Right ventricle myocardium inferior (tissue), 1 donor: ENCODE results near the gene GJA5. TPM values are rescaled to one million over a fixed set of nuclear protein-coding genes. Genes with fewer than 3 reads are reported as not detected.

Experiments
- ATAC-seq: fragments of 200-7000 bp; cut with Tn5 transposase; one replicate; pipeline ENCODE4 v1.9.1; 2020; ENCODE audit warnings: mild to moderate bottlenecking, moderate library complexity
- DNase-seq: peaks from one replicate; pipeline ENCODE4 v3.0.0; 2021; ENCODE audit errors: missing footprints
- intact Hi-C: fragments of 100-400 bp; cut with DNase I; formaldehyde crosslinking; loops from one replicate; pipeline ENCODE4 v1.11.0; 2022
- long read RNA-seq: library from polyadenylated mRNA; unstranded; transcript quantifications from one replicate; pipeline ENCODE4 v2.0.0, GENCODE V29; 2021
- total RNA-seq: library from RNA; stranded (reverse); fragmentation: NEBNext Ultra II Directional; extraction: Animal tissue kit (Norgen Biotek cat#: 25700); gene quantifications from one replicate; pipeline ENCODE4 v1.2.1, GENCODE V29; 2021
- donor health status: DM: no; HTN: yes; CAD: no; lungs with severe emphysema.

Gene GJA5
- total RNA-seq, result 11.3 TPM
- long read RNA-seq, transcript GJA5-203 (2 exons, 3,183 nt), result major isoform, 7 of 12 reads
- long read RNA-seq, partial matches to known transcripts, result 0 of 12 reads
- long read RNA-seq, other reads (novel, unspliced or antisense), result 4 of 12 reads

DNA sequence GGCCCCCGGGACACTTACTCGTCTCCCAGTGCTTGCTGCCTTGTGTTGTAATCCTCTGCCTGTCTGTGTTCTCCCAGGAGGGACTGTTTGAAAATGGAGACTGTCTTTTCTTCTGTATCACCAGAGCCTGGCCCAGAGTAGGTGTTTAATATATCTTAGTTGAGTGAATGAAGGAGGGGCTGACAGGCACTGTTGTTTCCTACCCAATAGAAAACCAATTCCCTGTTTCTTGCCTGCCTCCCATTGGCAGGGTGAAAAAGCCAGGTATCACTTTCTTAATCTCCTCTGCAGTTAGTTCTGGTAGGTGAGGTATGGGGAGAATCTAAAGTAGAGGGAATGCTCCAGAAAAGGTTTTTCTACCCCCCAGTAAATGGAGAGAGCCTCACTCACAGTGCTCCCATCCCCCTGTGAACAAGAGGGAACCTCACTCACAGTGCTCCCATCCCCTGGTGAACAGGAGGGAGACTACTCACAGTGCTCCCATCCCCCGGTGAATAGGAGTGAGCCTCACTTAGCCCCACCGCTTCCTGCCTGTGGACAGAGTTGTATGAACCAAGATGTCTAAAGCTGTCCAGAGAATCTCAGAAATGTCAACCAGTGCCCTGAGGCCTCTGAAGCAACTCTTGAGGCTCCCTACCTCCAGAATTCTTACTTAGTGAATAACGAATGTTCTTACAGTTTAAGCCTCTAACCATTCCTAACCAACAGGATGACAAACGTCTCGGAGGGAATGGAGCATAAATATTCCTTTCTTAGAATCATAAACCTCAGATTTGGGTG lies at the start of gene GJA5:
TSS of gene GJA5 (minus strand) at position 122 of the 780 bp plus-strand sequence. CDS start 1,364 bp downstream, outside the sequence.
- intact Hi-C loops, result no loop called here

DNA sequence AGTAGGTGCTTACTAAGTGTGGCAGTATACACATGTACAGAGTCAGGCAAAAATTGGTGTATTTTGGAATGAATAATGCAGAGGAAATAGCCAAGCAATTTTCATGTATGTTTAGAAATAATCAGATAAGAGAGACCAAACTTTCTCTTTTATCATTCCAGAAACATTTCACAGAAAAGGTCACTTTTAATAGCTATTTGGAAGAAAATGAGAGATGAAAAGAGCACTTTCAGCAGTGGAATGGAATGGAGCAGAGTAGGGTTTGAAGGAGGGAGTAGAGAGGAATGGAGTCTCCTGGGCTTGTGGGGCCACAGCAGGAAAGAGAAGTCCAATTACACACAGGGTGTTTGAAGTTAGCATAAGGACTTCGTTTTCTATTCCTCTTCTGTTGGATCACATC lies 48.8 kb upstream of the GJA5 start:
- no peak for ATAC-seq

More for the DNA sequence above, at the start of gene GJA5:
- DNase-seq (no peak), ATAC-seq (no peak)

DNA sequence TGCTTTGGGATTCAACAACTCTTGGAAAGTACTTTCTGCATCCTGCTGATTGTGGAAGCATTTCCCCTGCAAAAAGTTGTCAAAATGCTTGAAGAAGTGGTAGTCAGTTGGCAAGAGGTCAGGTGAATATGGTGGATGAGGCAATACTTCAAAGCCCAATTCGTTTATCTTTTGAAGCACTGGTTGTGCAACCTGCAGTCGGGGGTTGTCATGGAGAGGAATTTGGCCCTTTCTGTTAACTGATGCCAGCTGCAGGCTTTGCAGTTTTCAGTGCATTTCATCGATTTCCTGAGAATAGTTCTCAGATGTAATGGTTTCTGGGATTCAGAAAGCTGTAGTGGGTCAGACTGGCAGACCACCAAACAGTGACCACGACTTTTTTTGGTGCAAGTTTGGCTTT lies 47.6 kb upstream of the GJA5 start:
- ATAC-seq (no peak), DNase-seq (no peak)
- intact Hi-C loops, result no loop called here

More for the DNA sequence above, 48.8 kb upstream of the GJA5 start:
- no peak for DNase-seq
- intact Hi-C loops, result no loop called here

DNA sequence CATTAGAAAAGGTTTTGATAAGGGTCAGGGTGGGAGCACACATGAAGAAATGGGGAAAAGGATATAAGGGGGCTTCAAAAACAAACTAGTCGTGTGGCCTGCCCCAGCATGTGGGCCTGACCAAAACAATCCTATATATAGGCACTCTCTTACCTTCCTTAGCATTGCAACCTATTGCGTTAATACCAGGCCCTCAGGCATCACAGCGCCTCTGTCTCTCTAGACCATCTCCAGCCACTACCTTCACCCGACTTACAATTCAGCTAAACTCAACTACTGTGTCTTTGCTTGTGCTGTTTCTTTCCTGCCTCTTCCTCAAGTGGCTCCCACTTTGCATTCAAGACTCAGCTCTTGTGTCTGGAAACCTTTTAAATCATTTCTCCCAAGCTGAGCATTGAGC lies 47.0 kb upstream of the GJA5 start:
- no peak for ATAC-seq
- intact Hi-C loops, result no loop called here
- DNase-seq, result no peak

DNA sequence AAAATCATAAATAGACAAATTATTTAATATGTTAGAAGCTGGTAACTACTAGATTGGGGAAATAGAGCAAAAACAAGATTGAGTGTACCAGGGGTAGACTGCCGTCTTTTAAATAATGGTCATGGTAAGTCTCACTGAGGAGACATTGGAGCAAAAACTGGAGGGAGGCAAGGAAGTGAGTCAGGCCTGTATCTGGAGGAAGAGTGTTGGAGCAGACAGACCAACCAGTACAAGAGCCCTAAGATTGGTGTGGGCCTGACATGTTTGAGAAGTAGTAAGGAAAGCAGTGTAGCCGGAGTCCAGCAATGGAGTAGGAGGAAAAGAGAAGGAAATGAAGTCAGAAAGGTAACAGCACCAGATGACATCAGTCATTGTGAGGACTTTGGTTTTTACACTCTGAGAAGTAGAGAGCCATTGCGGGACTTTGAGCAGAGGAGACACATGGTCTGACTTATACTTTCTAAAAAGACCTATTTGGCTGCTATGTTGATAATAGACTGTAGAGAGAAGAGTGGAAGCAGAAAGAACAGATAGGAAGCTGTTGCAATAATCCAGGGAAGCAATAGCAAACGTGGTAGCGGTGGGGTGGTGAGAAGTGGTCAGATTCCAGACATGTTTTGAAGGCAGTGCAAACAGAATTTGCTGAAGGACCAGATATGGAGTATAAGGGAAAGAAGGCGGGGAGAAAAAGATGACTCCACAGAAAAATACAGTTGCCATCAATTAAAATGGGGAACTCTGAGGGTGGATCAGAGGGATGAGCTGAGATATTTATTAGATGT lies 44.7 kb upstream of the GJA5 start:
- DNase-seq (no peak), ATAC-seq (no peak)
- intact Hi-C loops, result no loop called here

DNA sequence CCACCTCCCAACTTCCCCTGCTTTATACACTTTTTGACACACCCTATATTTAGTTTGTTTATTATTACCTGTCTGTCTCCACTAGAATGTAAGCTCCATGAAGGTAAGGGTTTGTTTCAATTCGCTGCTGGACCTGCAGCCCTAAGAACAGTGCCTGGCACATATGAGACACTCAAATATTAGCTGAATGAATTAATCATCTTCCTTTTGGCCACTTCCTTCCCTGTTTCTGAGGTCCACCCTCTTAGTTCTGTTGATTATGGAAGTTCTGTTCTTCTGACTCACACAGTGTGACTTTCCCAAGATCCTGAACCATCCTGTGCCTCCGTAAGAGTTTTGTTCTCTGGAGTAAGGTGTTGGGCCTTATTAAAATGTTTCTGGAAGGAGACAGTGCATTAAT lies 40.4 kb upstream of the GJA5 start:
- intact Hi-C loops, result no loop called here
- DNase-seq, result no peak
- ATAC-seq, result no peak

DNA sequence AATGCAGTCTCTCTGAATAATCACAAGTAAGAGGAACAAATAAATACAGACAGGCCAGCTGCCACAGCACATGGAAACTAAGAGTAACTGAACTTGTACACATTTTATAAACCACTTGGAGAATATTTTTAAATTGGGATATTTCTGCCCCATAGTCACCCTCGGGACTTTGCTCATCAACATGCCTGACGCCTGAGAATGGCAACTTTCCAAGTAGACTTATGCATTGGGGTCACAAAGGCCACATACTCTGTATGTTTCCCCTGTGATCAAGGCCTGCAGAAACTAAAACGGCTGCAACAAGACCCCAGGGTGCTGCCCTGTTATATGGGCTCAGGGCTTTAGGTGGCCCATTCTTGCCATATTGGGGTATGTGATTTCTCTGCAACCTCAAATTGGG lies 38.3 kb upstream of the GJA5 start:
- ATAC-seq, result no peak

DNA sequence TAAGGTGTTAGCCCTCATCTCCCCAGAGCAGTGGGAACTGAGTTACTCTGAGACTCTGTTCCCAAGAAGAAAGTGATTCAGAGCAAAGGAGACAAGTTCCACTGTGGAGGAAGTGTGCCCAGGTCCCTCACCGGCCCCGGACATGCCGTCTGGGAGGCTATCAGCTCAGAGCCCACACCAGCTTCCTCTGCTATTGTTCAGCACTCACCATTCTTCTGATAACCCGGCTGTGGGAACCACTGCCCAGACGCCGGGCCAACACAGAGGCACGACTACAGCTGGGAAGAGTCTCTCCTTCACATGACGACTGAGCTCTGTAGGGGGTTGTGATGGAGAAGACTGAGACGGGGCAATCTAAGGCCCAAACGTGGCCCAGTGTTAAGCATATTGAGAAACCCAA lies 34.2 kb upstream of the GJA5 start:
- ATAC-seq, result peak; percentile 71
- intact Hi-C loops, result no loop called here
- DNase-seq, result no peak

More for the DNA sequence above, 38.3 kb upstream of the GJA5 start:
- intact Hi-C loops, result no loop called here
- DNase-seq, result no peak

DNA sequence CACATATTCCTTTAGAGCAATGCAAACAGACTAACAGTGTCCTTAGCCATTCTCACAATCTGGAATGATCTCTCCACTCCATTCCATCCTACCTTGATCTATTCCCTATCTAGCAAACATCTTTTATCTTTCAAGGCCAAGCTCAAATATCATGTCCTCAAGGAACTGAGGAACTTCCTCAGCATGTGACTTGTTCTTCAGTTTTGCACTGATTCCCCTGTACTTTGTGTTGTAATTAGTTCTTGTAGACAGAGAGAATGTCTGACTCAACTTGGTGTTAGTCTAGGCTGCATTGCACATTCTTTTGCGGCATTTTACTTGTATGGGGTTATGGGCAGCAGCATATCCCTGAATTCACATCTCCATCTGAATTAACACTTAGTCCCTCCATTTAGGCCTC lies 31.5 kb upstream of the GJA5 start:
- ATAC-seq, result no peak
- intact Hi-C loops, result no loop called here
- DNase-seq, result no peak

DNA sequence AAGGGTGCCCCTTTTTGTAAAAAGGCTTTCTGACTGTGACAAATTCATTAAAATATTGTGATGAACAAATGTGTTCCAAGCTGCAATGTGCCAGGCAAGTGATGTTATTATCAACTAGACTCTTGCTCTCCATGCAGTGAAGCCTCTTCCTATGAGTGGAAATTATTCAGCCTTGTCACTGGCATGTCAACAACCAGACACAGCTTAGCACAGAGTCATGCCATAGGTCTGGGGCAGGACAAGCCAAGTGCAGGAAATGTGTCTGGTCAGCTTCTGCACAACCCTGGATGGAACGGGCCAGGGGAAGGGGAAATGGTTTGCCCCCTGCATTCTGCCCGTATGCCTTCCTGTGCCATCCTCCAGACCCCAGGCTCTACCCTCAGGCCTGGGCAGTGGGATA lies 27.4 kb upstream of the GJA5 start:
- intact Hi-C loops, result no loop called here
- peak; percentile 71 for ATAC-seq
- no peak for DNase-seq

DNA sequence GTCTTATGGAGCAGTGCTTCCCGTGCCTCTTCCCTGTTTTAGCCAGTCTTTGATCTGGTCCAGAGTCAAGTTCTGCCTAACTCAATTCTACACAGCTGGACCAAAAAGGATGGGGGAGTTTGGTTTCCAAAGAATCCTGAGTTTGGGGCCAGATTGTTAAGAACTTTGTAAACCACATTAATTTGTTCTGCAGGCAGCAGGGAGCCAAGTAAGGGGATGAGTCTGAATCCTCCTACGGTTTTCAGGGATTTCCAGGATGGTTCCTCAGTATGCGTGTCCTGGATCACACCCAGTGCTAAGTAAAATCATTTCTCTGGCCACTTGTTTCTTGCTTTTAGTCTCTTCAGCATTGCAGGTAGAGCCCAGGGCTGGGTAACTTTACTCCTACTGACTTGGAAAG lies 26.1 kb upstream of the GJA5 start:
- DNase-seq (no peak), ATAC-seq (no peak)
- intact Hi-C loops, result no loop called here

DNA sequence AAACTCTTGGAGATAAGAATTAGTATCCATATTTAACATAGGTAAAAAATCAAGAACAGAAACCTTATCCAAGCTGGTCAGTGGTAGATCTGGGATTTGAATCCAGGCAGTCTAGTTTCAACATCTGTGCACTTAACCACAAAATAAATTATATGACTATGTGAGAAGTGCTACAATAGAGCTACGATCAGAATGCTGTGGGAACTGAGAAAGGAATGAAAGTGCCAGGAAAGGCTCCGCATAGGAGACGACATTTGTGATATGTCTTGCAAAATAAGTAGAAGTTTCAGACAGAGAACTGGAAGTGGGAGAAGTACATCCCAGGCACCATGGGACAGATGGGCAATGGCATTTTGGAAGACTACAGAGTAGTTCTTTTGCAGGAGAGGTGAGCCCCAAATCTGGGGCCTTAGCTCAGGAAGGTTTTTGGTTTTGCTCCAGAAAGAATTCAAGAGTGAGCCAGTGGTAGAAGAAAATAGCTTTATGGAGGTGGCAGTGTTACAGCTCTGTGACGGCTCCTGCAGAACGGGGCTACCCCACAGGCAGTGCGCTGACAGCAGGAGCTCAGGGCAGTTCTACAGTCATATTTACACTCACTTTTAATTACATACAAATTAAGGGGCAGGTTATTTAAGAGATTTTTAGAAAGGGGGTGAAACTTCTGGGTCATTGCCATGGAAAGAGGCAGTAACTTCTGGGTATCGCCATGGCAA lies 25.5 kb upstream of the GJA5 start:
- intact Hi-C loops, result no loop called here
- no peak for DNase-seq
- no peak for ATAC-seq

DNA sequence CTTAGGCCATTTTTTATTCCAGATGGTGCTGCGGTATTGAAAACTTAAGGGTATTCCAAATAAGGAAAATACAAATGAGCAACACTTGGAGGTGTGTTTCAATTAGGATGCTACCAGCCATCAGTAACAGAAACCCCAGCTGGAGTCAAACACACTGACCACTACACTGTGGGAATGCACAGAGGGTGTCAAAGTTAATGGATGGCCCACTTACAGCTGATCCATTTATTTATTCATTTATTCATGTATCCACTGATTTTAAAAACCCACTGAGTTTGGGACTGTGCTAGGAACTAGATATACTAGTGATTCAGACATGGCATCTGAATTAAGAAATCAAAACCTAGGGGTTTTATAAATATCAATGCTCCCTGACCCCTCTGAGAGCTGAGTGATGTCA lies 24.5 kb upstream of the GJA5 start:
- intact Hi-C loops, result no loop called here

DNA sequence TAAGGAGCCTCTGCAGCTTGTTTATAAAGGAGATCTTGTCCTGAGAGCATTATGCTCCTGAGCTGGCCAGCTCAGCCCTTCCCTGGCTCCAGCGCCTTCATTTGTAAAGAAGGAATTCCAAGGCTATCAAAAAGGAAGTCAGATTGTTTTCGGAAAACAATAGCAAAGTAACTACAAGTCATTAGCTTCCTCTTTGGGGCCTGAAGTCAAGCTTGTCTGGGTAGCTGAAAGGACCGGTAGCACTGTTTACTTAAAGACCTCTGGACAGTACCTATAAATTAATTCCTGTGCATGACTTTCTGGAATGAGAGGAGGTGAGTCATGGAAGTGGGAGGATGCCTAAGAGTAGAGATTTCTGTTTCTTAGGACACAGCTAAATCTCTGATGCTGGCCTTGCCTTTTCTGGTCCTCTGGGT lies 20.7 kb upstream of the GJA5 start:
- ATAC-seq (no peak), DNase-seq (no peak)
- intact Hi-C loops, result no loop called here

More for the DNA sequence above, 24.5 kb upstream of the GJA5 start:
- DNase-seq (no peak), ATAC-seq (no peak)

DNA sequence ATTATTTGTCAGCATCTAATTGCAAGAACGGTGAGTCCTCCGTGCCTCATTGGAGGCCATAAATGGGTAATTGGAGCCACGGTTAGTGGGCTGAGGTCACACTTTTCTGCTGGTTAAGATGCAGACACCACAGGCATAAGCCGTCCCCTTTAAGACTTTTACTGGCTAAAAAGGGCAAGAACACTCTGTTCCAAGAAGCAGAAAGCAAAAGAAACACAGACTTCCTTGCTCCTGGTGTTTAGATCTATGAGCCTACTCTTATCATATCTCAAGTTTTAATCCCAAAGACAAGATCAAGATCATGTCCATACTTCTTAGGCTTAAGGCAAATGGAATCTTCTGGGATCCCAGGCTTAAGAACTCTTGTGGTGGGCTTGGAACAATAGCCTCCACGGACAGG lies 17.3 kb upstream of the GJA5 start:
- DNase-seq (no peak), ATAC-seq (no peak)
- intact Hi-C loops, result no loop called here

DNA sequence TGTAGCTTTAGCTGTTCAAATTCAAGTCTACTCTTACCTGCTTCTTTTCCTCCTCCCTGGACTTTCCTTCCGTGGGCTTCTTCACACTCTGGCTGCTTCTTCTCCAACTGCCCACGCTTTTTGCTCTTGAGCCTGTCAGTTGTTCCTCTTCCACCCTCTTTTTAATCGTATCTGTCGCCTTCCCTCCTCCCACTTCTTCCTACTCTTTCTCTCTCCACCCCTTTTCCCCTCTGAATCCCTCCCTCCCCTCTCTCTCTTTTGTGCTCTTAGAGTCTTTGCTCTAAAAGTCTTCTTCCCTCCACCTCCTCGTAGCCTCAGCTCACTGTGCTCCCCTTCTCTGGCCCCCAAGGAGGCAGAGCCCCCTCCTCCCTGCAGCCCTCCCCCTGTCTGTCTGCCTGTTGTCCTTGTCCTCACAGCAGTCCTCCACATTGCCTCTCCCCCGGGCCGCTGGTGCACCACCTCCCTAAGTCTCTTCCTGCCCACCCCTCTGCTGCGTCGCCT lies 12.9 kb upstream of the GJA5 start:
- DNase-seq, result no peak
- ATAC-seq, result no peak
- intact Hi-C loops, result loop anchor here (5.0 kb wide), 2 partner anchors 49 to 119 kb away; no protein-coding TSS in a partner anchor

DNA sequence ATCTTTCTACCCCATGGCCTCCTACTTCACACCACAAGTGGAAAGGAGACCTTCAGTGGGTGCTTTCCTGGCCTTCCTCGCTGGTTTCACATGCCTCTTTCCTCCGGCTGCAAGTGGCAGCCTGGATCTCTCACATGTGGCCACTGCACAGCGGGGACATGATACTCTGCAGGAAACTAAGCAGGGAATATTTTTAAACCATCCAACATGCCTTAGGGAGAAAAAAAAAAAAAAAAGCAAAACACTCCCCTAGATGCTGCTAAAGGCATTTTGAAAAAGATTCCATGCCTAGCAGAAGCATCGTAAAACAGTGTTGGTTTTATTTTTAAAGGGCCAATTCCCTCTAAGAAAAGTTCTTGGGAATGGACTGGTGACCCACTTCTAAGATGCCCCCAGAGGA lies 12.2 kb upstream of the GJA5 start:
- DNase-seq (no peak), ATAC-seq (no peak)
- intact Hi-C loops, result loop anchor here (5.0 kb wide), 2 partner anchors 50 to 120 kb away; no protein-coding TSS in a partner anchor

DNA sequence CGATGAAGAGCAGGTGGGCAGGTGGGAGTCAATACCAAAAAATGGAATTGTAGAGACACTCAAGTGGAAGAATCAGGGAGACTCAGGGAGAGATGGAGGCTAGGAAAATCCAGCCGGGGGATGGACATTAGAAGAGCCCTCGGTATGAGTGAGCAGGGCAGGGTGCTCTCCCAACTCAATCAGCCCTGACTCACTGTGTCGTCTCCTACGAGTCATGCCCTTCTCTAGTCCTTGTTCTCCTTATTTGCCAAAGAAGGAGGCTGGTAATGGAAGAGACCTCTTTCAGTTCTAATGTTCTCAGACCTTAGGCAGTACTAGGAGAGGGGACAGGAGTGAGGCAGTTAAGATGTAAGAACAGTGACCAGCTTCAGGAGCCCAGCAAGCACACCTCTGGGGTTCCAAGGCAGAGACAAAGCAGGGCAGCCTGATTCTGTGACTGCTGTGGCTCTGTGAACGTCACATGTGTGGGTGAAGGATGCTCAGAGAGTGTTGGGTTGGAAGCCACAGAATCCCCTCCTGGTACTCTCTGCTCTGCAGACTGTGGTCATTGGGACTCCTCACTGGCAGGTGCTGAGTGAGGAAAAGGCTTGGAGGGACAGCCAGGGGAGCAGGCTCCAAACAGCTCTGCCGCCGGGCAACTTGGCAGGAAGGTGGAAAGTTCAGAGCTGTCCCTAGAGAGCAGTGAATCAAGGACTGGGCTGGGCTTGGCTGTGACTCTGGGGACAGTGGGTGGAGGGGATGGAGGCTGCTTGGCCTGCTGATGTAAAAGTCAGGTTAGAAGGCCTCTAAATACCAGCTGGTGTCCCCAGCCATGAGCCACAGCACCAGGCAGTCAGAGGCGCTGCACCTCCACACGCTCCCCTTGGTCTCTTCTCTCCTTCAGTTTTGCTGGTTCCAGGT lies 11.1 kb upstream of the GJA5 start:
- intact Hi-C loops, result loop anchor here (1.0 to 5.0 kb wide), 4 partner anchors 22 to 121 kb away; no protein-coding TSS in a partner anchor
- peak; percentile 96 for ATAC-seq
- DNase-seq, result peak; percentile 79
